ENCODE results near the gene NOS1AP.

Gene NOS1AP

GRCh38 chr1:162030759-162031280 is 38.7 kb upstream of the NOS1AP start:
- H3K9me3 ChIP-seq: no peaks in the 10 kb centered on the region
- H3K36me3 ChIP-seq: no peaks in the 10 kb centered on the region
- no peak overlapping the region for H3K4me3 ChIP-seq (ENCODE audit: low read depth in 1 of 2, low read length in 1 of 2)
- peaks cover 0 to 4% of the 10 kb centered on the region in 2 experiments for H3K4me1 ChIP-seq (ENCODE audit: control insufficient read depth in 1 of 2, insufficient read depth in 1 of 2, low read depth in 1 of 2, low read length in 1 of 2)
- no peak for TF ChIP-seq CTCF (IDR thresholded peaks at IDR 0.05)
- peaks cover 74% of the 10 kb centered on the region for H3K27me3 ChIP-seq
- H3K27ac ChIP-seq: no peak overlapping the region

GRCh38 chr1:162033428-162033827 is 36.1 kb upstream of the NOS1AP start:
- Histone ChIP-seq H3K27ac (no peak overlapping the region), H3K4me1 (ENCODE audit: control insufficient read depth in 1 of 2, insufficient read depth in 1 of 2, low read depth in 1 of 2, low read length in 1 of 2) (peaks cover 0 to 4% of the 10 kb centered on the region in 2 experiments), H3K27me3 (peaks cover 49% of the 10 kb centered on the region), H3K4me3 (ENCODE audit: low read depth in 1 of 2, low read length in 1 of 2) (no peak overlapping the region), H3K36me3 (no peaks in the 10 kb centered on the region), H3K9me3 (no peaks in the 10 kb centered on the region)
- TF ChIP-seq CTCF (IDR thresholded peaks at IDR 0.05): no peak

- no peaks in the 10 kb centered on the region for H3K36me3 ChIP-seq
- H3K4me3 ChIP-seq (ENCODE audit: low read depth in 1 of 2, low read length in 1 of 2): no peak overlapping the region
- no peaks in the 10 kb centered on the region for H3K9me3 ChIP-seq
- H3K27me3 ChIP-seq: peaks cover 31% of the 10 kb centered on the region
- no peak overlapping the region for H3K27ac ChIP-seq
- H3K4me1 ChIP-seq (ENCODE audit: control insufficient read depth in 1 of 2, insufficient read depth in 1 of 2, low read depth in 1 of 2, low read length in 1 of 2): no peaks in the 10 kb centered on the region
- TF ChIP-seq CTCF (IDR thresholded peaks at IDR 0.05): no peak
Measured at GRCh38 chr1:162035241-162035640, 34.2 kb upstream of the NOS1AP start.

GRCh38 chr1:162036163-162036562 is 33.3 kb upstream of the NOS1AP start:
- H3K27ac ChIP-seq: no peak overlapping the region
- H3K4me3 ChIP-seq (ENCODE audit: low read depth in 1 of 2, low read length in 1 of 2): no peak overlapping the region
- TF ChIP-seq CTCF (IDR thresholded peaks at IDR 0.05): no peak

GRCh38 chr1:162038624-162039023 is 30.9 kb upstream of the NOS1AP start:
- Histone ChIP-seq H3K27ac (no peak overlapping the region), H3K4me3 (ENCODE audit: low read depth in 1 of 2, low read length in 1 of 2) (no peak overlapping the region), H3K9me3 (no peaks in the 10 kb centered on the region), H3K36me3 (no peaks in the 10 kb centered on the region), H3K27me3 (peaks cover 16% of the 10 kb centered on the region), H3K4me1 (ENCODE audit: control insufficient read depth in 1 of 2, insufficient read depth in 1 of 2, low read depth in 1 of 2, low read length in 1 of 2) (no peaks in the 10 kb centered on the region)
- no peak for TF ChIP-seq CTCF (IDR thresholded peaks at IDR 0.05)

More at GRCh38 chr1:162036163-162036562, 33.3 kb upstream of the NOS1AP start:
- H3K9me3 ChIP-seq: no peaks in the 10 kb centered on the region
- H3K27me3 ChIP-seq: peaks cover 31% of the 10 kb centered on the region
- H3K4me1 ChIP-seq (ENCODE audit: control insufficient read depth in 1 of 2, insufficient read depth in 1 of 2, low read depth in 1 of 2, low read length in 1 of 2): no peaks in the 10 kb centered on the region
- no peaks in the 10 kb centered on the region for H3K36me3 ChIP-seq

GRCh38 chr1:162040001-162040400 is 29.5 kb upstream of the NOS1AP start:
- H3K9me3 ChIP-seq: no peaks in the 10 kb centered on the region
- no peak overlapping the region for H3K4me3 ChIP-seq (ENCODE audit: low read depth in 1 of 2, low read length in 1 of 2)
- H3K27me3 ChIP-seq: peaks cover 12% of the 10 kb centered on the region
- H3K36me3 ChIP-seq: no peaks in the 10 kb centered on the region
- no peaks in the 10 kb centered on the region for H3K4me1 ChIP-seq (ENCODE audit: control insufficient read depth in 1 of 2, insufficient read depth in 1 of 2, low read depth in 1 of 2, low read length in 1 of 2)
- H3K27ac ChIP-seq: no peak overlapping the region
- no peak for TF ChIP-seq CTCF (IDR thresholded peaks at IDR 0.05)
